ENCODE results near the gene TSPAN11. TPM values are rescaled to one million over a fixed set of nuclear protein-coding genes. Genes with fewer than 3 reads are reported as not detected.

TSPAN11 gene
- total RNA-seq, 1 donor from 2014 or later: not detected

GRCh38 chr12:30896461-30896860 is 30.1 kb upstream of the TSPAN11 start:
- H3K4me3 ChIP-seq (ENCODE audit: low read depth, low read length): no peak overlapping the region
- TF ChIP-seq CTCF (IDR thresholded peaks at IDR 0.05; ENCODE audit: insufficient read depth, low read length, severe bottlenecking): no peak
- no peak for DNase-seq (ENCODE audit: low read depth)
- H3K36me3 ChIP-seq (ENCODE audit: control insufficient read depth, insufficient read depth, low read length): no peaks in the 10 kb centered on the region
- no peaks in the 10 kb centered on the region for H3K27me3 ChIP-seq (ENCODE audit: control insufficient read depth, insufficient read depth, low read length)
- FAIRE-seq: no peak

- no peak overlapping the region for H3K4me3 ChIP-seq (ENCODE audit: low read depth, low read length)
- TF ChIP-seq CTCF (IDR thresholded peaks at IDR 0.05; ENCODE audit: insufficient read depth, low read length, severe bottlenecking): no peak
- DNase-seq (ENCODE audit: low read depth) (peak; percentile 51), FAIRE-seq (no peak)
- no peaks in the 10 kb centered on the region for H3K36me3 ChIP-seq (ENCODE audit: control insufficient read depth, insufficient read depth, low read length)
- H3K27me3 ChIP-seq (ENCODE audit: control insufficient read depth, insufficient read depth, low read length): no peaks in the 10 kb centered on the region
These were observed 27.7 kb upstream of the TSPAN11 start for GRCh38 chr12:30898846-30899245.

GRCh38 chr12:30900351-30900750 is 26.2 kb upstream of the TSPAN11 start:
- TF ChIP-seq CTCF (IDR thresholded peaks at IDR 0.05; ENCODE audit: insufficient read depth, low read length, severe bottlenecking): no peak
- Histone ChIP-seq H3K27me3 (ENCODE audit: control insufficient read depth, insufficient read depth, low read length) (no peaks in the 10 kb centered on the region), H3K4me3 (ENCODE audit: low read depth, low read length) (no peak overlapping the region), H3K36me3 (ENCODE audit: control insufficient read depth, insufficient read depth, low read length) (no peaks in the 10 kb centered on the region)
- DNase-seq (ENCODE audit: low read depth) (no peak), FAIRE-seq (no peak)

- FAIRE-seq (no peak), DNase-seq (ENCODE audit: low read depth) (no peak)
- H3K36me3 ChIP-seq (ENCODE audit: control insufficient read depth, insufficient read depth, low read length): no peaks in the 10 kb centered on the region
- no peak overlapping the region for H3K4me3 ChIP-seq (ENCODE audit: low read depth, low read length)
- no peaks in the 10 kb centered on the region for H3K27me3 ChIP-seq (ENCODE audit: control insufficient read depth, insufficient read depth, low read length)
- TF ChIP-seq CTCF (IDR thresholded peaks at IDR 0.05; ENCODE audit: insufficient read depth, low read length, severe bottlenecking): no peak
These were observed 24.5 kb upstream of the TSPAN11 start for GRCh38 chr12:30902001-30902400.

GRCh38 chr12:30902596-30902995 is 24.0 kb upstream of the TSPAN11 start:
- Histone ChIP-seq H3K4me3 (ENCODE audit: low read depth, low read length) (no peak overlapping the region), H3K27me3 (ENCODE audit: control insufficient read depth, insufficient read depth, low read length) (no peaks in the 10 kb centered on the region), H3K36me3 (ENCODE audit: control insufficient read depth, insufficient read depth, low read length) (no peaks in the 10 kb centered on the region)
- no peak for TF ChIP-seq CTCF (IDR thresholded peaks at IDR 0.05; ENCODE audit: insufficient read depth, low read length, severe bottlenecking)
- DNase-seq (ENCODE audit: low read depth): no peak
- FAIRE-seq: no peak

- Histone ChIP-seq H3K27me3 (ENCODE audit: control insufficient read depth, insufficient read depth, low read length) (no peaks in the 10 kb centered on the region), H3K4me3 (ENCODE audit: low read depth, low read length) (no peak overlapping the region), H3K36me3 (ENCODE audit: control insufficient read depth, insufficient read depth, low read length) (no peaks in the 10 kb centered on the region)
- no peak for DNase-seq (ENCODE audit: low read depth)
- FAIRE-seq: no peak
- TF ChIP-seq CTCF (IDR thresholded peaks at IDR 0.05; ENCODE audit: insufficient read depth, low read length, severe bottlenecking): no peak
These were observed 21.0 kb upstream of the TSPAN11 start for GRCh38 chr12:30905463-30906009.
